Parathyroid adenoma (tissue), 2 donors: ENCODE measurements around the gene SIRPB1.

Source experiments
- H2AFZ ChIP-seq: fragments of 300-600 bp; sonication (generic); one replicate; pipeline ENCODE4 v1.7.0; 2017; ENCODE audit warnings: antibody characterized with exemption, mild to moderate bottlenecking
- H3K27ac ChIP-seq: fragments of 300-600 bp; sonication (generic); one replicate; pipeline ENCODE4 v1.7.0; 2017
- H3K27me3 ChIP-seq: fragments of 300-600 bp; sonication (generic); one replicate; pipeline ENCODE4 v1.7.0; 2017; ENCODE audit warnings: low read length; ENCODE audit not compliant: control insufficient read depth, insufficient read depth
- H3K36me3 ChIP-seq: fragments of 300-600 bp; sonication (generic); one replicate; pipeline ENCODE4 v1.7.0; 2017; ENCODE audit warnings: low read length; ENCODE audit not compliant: control insufficient read depth, insufficient read depth
- H3K4me1 ChIP-seq: fragments of 300-600 bp; sonication (generic); one replicate; pipeline ENCODE4 v1.7.0; 2017; ENCODE audit warnings: control low read depth
- H3K4me2 ChIP-seq: fragments of 300-600 bp; sonication (generic); one replicate; pipeline ENCODE4 v1.7.0; 2017; ENCODE audit warnings: low read length
- H3K4me3 ChIP-seq: fragments of 300-600 bp; sonication (generic); one replicate; pipeline ENCODE4 v1.7.0; 2017; ENCODE audit warnings: low read depth, low read length
- H3K79me2 ChIP-seq: fragments of 300-600 bp; sonication (generic); one replicate; pipeline ENCODE4 v1.7.0; 2017; ENCODE audit warnings: control low read depth
- H3K9ac ChIP-seq: fragments of 300-600 bp; sonication (generic); one replicate; pipeline ENCODE4 v1.7.0; 2017; ENCODE audit warnings: mild to moderate bottlenecking
- H3K9me3 ChIP-seq: fragments of 300-600 bp; sonication (generic); one replicate; pipeline ENCODE4 v1.7.0; 2017; ENCODE audit warnings: low read length; ENCODE audit not compliant: control insufficient read depth
- CTCF ChIP-seq: fragments of 300-600 bp; sonication (generic); IDR thresholded peaks from one replicate; pipeline ENCODE4 v1.7.0; 2017; ENCODE audit warnings: antibody characterized with exemption, mild to moderate bottlenecking
- donor health status: primary hyperparathyroidism.

SIRPB1 gene

GRCh38 chr20:1600736-1601135, 19.1 kb downstream of the SIRPB1 start:
- Histone ChIP-seq H3K27ac (no peak overlapping the region), H2AFZ (no peak overlapping the region), H3K4me2 (no peak overlapping the region), H3K4me1 (no peaks in the 10 kb centered on the region), H3K36me3 (no peaks in the 10 kb centered on the region), H3K9me3 (no peaks in the 10 kb centered on the region), H3K27me3 (no peaks in the 10 kb centered on the region), H3K9ac (no peak overlapping the region), H3K79me2 (no peaks in the 10 kb centered on the region), H3K4me3 (no peak overlapping the region)
- TF ChIP-seq CTCF: no peak

GRCh38 chr20:1595333-1595732, 24.5 kb downstream of the SIRPB1 start:
- Histone ChIP-seq H3K4me3 (no peak overlapping the region), H3K79me2 (no peaks in the 10 kb centered on the region), H3K9me3 (no peaks in the 10 kb centered on the region), H3K27me3 (no peaks in the 10 kb centered on the region), H3K4me1 (no peaks in the 10 kb centered on the region), H2AFZ (no peak overlapping the region), H3K4me2 (no peak overlapping the region), H3K36me3 (no peaks in the 10 kb centered on the region), H3K9ac (no peak overlapping the region), H3K27ac (no peak overlapping the region)
- TF ChIP-seq CTCF: no peak

GRCh38 chr20:1588533-1589460, 31.0 kb downstream of the SIRPB1 start:
- H3K27ac ChIP-seq: no peak overlapping the region
- no peak overlapping the region for H3K9ac ChIP-seq
- H3K4me2 ChIP-seq: no peak overlapping the region
- no peaks in the 10 kb centered on the region for H3K4me1 ChIP-seq
- no peaks in the 10 kb centered on the region for H3K27me3 ChIP-seq
- no peaks in the 10 kb centered on the region for H3K79me2 ChIP-seq
- no peak overlapping the region for H2AFZ ChIP-seq
- no peak for TF ChIP-seq CTCF
- no peaks in the 10 kb centered on the region for H3K9me3 ChIP-seq
- no peaks in the 10 kb centered on the region for H3K36me3 ChIP-seq
- no peak overlapping the region for H3K4me3 ChIP-seq

- H2AFZ ChIP-seq: no peak overlapping the region
- H3K27me3 ChIP-seq: no peaks in the 10 kb centered on the region
- H3K4me1 ChIP-seq: no peaks in the 10 kb centered on the region
- no peaks in the 10 kb centered on the region for H3K9me3 ChIP-seq
- no peaks in the 10 kb centered on the region for H3K79me2 ChIP-seq
- no peak overlapping the region for H3K9ac ChIP-seq
- no peak for TF ChIP-seq CTCF
- H3K27ac ChIP-seq: no peak overlapping the region
- H3K4me3 ChIP-seq: no peak overlapping the region
- H3K4me2 ChIP-seq: no peak overlapping the region
- no peaks in the 10 kb centered on the region for H3K36me3 ChIP-seq
These were observed 31.9 kb downstream of the SIRPB1 start for GRCh38 chr20:1587781-1588532.
